ENCODE data around the gene IQGAP2. TPM values are rescaled to one million over a fixed set of nuclear protein-coding genes. Genes with fewer than 3 reads are reported as not detected.

Gene IQGAP2
- total RNA-seq, 4 donors from 2014 or later = 3.5 to 18.5 (median 13.7) TPM

DNA sequence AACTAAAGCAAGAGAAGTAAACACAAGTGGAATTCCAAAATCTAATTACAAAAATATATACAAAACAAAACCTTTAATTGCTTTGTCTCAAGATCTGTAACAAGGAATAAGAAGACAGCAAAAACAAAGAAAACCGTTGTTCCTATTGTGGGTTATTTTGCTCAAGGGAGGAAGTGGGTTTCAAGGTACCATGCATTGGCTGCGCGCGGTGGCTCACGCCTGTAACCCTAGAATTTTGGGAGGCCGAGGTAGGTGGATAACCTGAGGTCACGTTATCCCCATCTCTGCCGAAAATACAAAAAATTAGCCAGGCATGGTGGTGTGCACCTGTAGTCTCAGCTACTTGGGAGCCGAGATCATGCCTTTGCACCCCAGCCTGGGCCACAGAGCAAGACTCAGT, 12.1 kb upstream of the IQGAP2 start:
- H3K4me3 ChIP-seq (ENCODE audit: low read depth, poor library complexity, severe bottlenecking) = no peak overlapping the region
- TF ChIP-seq POLR2A (IDR thresholded peaks at IDR 0.05) (no peak), CTCF (IDR thresholded peaks at IDR 0.05) (no peak)
- WGBS, 2 donors = 85 to 89% methylated on average over 9 of the region's 9 CpGs
- DNase-seq (ENCODE audit: low spot score in 2 of 2) = peak in 1 of 2 donors; percentile 36
- intact Hi-C loops (cut with DNase I; ENCODE audit: low total_unique reads) = no loop called here

DNA sequence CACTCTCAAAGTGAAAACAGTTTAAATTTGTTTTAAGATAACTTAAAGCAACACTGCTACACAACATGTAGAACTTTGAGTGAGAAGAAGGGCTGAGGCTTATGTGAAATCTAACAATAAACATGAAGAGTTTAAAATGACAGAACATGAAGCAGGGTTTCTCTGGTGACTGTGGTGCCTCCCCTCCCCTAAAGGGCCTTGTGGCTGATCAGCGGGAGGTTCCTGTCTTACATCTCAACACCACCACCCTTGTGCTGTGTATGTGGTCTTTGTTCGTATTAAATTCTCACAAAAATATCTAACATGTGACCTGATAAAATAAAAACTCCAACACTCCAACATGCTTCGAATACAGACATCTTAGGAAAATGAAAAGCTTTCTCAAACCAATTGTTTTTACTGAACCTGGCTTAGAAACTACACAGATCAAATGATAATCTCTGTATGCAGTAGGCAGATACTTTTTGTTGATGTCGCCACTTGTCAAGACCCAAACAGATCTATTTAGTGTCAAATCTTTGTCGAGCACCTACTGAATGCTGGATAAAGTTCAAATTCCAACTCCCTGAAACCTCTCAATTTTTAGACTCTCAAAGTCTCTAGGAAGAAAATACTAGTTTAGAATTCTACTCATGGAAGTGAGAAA, 9.9 kb upstream of the IQGAP2 start:
- 86% methylated on average over 5 of the region's 5 CpGs for WGBS, 2 donors
- DNase-seq (ENCODE audit: low spot score in 2 of 2) = peak in 1 of 2 donors; percentile 56
- no peak for TF ChIP-seq CTCF (IDR thresholded peaks at IDR 0.05)
- TF ChIP-seq POLR2A (IDR thresholded peaks at IDR 0.05) = no peak
- H3K4me3 ChIP-seq (ENCODE audit: low read depth, poor library complexity, severe bottlenecking) = no peak overlapping the region
- intact Hi-C loops (cut with DNase I; ENCODE audit: low total_unique reads) = no loop called here

- TF ChIP-seq POLR2A (IDR thresholded peaks at IDR 0.05) (no peak), CTCF (IDR thresholded peaks at IDR 0.05) (no peak)
- DNase-seq (ENCODE audit: low spot score in 2 of 2) = no peak
These were observed 5.9 kb upstream of the IQGAP2 start for GRCh38 chr5:76397200-76397599.

GRCh38 chr5:76399268-76399667, 3.8 kb upstream of the IQGAP2 start:
- whole genome bisulfite sequencing, 2 donors = 91 to 93% methylated on average over 2 of the region's 2 CpGs
- DNase-seq (ENCODE audit: low spot score in 2 of 2) = no peak
- H3K4me3 ChIP-seq (ENCODE audit: low read depth, poor library complexity, severe bottlenecking) = no peak overlapping the region
- no peak for TF ChIP-seq POLR2A (IDR thresholded peaks at IDR 0.05)
- no peak for TF ChIP-seq CTCF (IDR thresholded peaks at IDR 0.05)
- intact Hi-C loops (cut with DNase I; ENCODE audit: low total_unique reads) = no loop called here

More at GRCh38 chr5:76397200-76397599, 5.9 kb upstream of the IQGAP2 start:
- 95 to 97% methylated on average over 2 of the region's 2 CpGs for WGBS, 2 donors
- intact Hi-C loops (cut with DNase I; ENCODE audit: low total_unique reads) = no loop called here
- no peak overlapping the region for H3K4me3 ChIP-seq (ENCODE audit: low read depth, poor library complexity, severe bottlenecking)

DNA sequence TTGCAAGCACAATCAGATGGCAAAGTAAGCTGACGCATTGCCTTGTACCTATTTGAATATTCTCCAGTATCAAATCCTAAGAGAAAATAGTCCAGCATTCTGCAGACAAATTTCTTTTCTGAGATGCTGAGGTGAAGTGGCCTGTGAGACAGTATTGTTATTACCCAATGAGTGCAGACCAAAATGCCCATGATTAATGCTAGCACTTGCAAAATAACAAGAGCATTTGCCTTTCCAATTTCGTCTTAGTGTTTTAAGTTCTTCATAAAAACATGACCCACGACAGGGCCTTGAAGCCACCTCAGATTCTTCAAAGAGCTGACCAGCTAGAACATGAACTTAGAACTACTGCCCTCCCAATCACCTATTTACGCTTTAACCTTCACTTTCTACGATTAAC, 2.6 kb upstream of the IQGAP2 start:
- no peak for DNase-seq (ENCODE audit: low spot score in 2 of 2)
- no peak for TF ChIP-seq CTCF (IDR thresholded peaks at IDR 0.05)
- TF ChIP-seq POLR2A (IDR thresholded peaks at IDR 0.05) = no peak
- WGBS, 2 donors = 85 to 91% methylated on average over 5 of the region's 5 CpGs
- H3K4me3 ChIP-seq (ENCODE audit: low read depth, poor library complexity, severe bottlenecking) = no peak overlapping the region
- intact Hi-C loops (cut with DNase I; ENCODE audit: low total_unique reads) = no loop called here

DNA sequence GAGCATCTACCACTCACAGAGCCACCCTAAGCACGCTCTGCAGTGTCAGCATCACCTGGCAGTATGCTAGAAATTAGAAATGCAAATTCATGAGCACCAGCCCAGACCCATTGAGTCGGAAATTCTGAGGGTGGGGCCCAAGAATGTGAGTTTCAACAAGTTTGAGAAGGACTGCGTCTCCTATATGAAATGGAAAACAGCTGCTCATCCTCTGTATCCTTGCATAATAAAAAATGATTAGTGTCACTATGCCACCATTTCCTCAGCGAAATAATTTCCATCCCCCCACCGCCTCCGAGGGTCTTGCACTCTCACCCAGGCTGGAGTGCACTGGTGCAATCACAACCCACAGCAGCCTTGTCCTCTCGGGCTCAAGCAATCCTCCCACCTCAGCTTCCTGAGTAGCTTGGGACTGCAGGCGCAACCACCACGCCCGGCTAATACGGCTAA, 1.3 kb upstream of the IQGAP2 start:
- no peak overlapping the region for H3K4me3 ChIP-seq (ENCODE audit: low read depth, poor library complexity, severe bottlenecking)
- intact Hi-C loops (cut with DNase I; ENCODE audit: low total_unique reads) = no loop called here
- DNase-seq (ENCODE audit: low spot score in 2 of 2) = no peak
- TF ChIP-seq POLR2A (IDR thresholded peaks at IDR 0.05) = no peak
- TF ChIP-seq CTCF (IDR thresholded peaks at IDR 0.05) = no peak
- WGBS, 2 donors = 9 to 25% methylated on average over 11 of the region's 11 CpGs
